Right renal pelvis (tissue), 4 donors: ENCODE measurements around the gene HDDC3. TPM values are rescaled to one million over a fixed set of nuclear protein-coding genes. Genes with fewer than 3 reads are reported as not detected.

Experiments used
- DNase-seq, 4 donors: peaks; one replicate each; pipeline ENCODE4 v3.0.0-alpha.2; 2013; ENCODE audit warnings: low read depth in 4 of 4, low spot score in 3 of 4, missing footprints in 1 of 4
- polyA plus RNA-seq, 4 donors: library from polyadenylated mRNA; unstranded; fragments of 120-200 nt; gene quantifications; one replicate each; pipeline ENCODE4 v1.2.1, GENCODE V29; 2013; ENCODE audit not compliant: insufficient read length in 4 of 4

Gene HDDC3
- polyA plus RNA-seq, 4 donors, result 15.3 to 21.7 (median 18.5) TPM

- DNase-seq, result peak in 3 of 4 donors; percentile 81 to 85 (median 85)
Observed at GRCh38 chr15:90954712-90955623, 22.6 kb upstream of the HDDC3 start, which contains the start of gene RCCD1. Gene RCCD1 (plus strand): TSS chr15:90954884. CDS start chr15:90956735, 1,851 bp downstream.

- no peak for DNase-seq
Observed at GRCh38 chr15:90953947-90954711, 21.8 kb upstream of the HDDC3 start.

- DNase-seq, result no peak
Observed at GRCh38 chr15:90952901-90953677, 20.7 kb upstream of the HDDC3 start.

GRCh38 chr15:90950676-90951075 is 18.3 kb upstream of the HDDC3 start:
- DNase-seq, result no peak

- DNase-seq, result no peak
Observed at GRCh38 chr15:90949979-90950675, 17.8 kb upstream of the HDDC3 start.

GRCh38 chr15:90948506-90948905 is 16.2 kb upstream of the HDDC3 start:
- no peak for DNase-seq

- no peak for DNase-seq
Observed at GRCh38 chr15:90947577-90948357, 15.4 kb upstream of the HDDC3 start.

- no peak for DNase-seq
Observed at GRCh38 chr15:90946941-90947576, 14.7 kb upstream of the HDDC3 start.

GRCh38 chr15:90946538-90946937 is 14.2 kb upstream of the HDDC3 start:
- DNase-seq, result no peak

- no peak for DNase-seq
Observed at GRCh38 chr15:90945091-90945490, 12.7 kb upstream of the HDDC3 start.

GRCh38 chr15:90942354-90943120 is 10.2 kb upstream of the HDDC3 start:
- DNase-seq, result no peak

- DNase-seq, result no peak
Observed at GRCh38 chr15:90941038-90941437, 8.7 kb upstream of the HDDC3 start.

- DNase-seq, result no peak
Observed at GRCh38 chr15:90939756-90940155, 7.4 kb upstream of the HDDC3 start.

GRCh38 chr15:90938261-90938660 is 5.9 kb upstream of the HDDC3 start:
- no peak for DNase-seq

- DNase-seq, result no peak
Observed at GRCh38 chr15:90936823-90937222, 4.5 kb upstream of the HDDC3 start.

GRCh38 chr15:90934949-90935751 is 2.8 kb upstream of the HDDC3 start, which contains the start of gene UNC45A:
Gene UNC45A (plus strand): TSS chr15:90935285. CDS start chr15:90935325, 40 bp downstream.
- peak in 3 of 4 donors; percentile 76 to 84 (median 82) for DNase-seq
